GM21526 (cell line): ENCODE results near the gene PTPRD.

ENCODE experiments used
- ATAC-seq: cut with Tn5 transposase; IDR thresholded peaks from one replicate; pipeline ENCODE4 v1.9.1; 2021; ENCODE audit warnings: moderate library complexity; ENCODE audit not compliant: unreplicated experiment, low FRiP score

Gene PTPRD

GRCh38 chr9:9246726-9247125 lies 1366.1 kb downstream of the PTPRD start:
- ATAC-seq, result no peak

- ATAC-seq, result no peak
These were observed 1380.9 kb downstream of the PTPRD start for GRCh38 chr9:9231946-9232345.

GRCh38 chr9:9229269-9229668 lies 1383.5 kb downstream of the PTPRD start:
- no peak for ATAC-seq

GRCh38 chr9:9223175-9223574 lies 1389.6 kb downstream of the PTPRD start:
- no peak for ATAC-seq

GRCh38 chr9:9222730-9223129 lies 1390.1 kb downstream of the PTPRD start:
- no peak for ATAC-seq

- ATAC-seq, result no peak
These were observed 1395.9 kb downstream of the PTPRD start for GRCh38 chr9:9216934-9217333.

GRCh38 chr9:9215050-9215449 lies 1397.8 kb downstream of the PTPRD start:
- ATAC-seq, result no peak

- no peak for ATAC-seq
These were observed 1398.7 kb downstream of the PTPRD start for GRCh38 chr9:9214066-9214465.

- ATAC-seq, result no peak
These were observed 1399.8 kb downstream of the PTPRD start for GRCh38 chr9:9212963-9213362.

GRCh38 chr9:9202276-9202675 lies 1410.5 kb downstream of the PTPRD start:
- ATAC-seq, result no peak

- ATAC-seq, result no peak
These were observed 1426.7 kb downstream of the PTPRD start for GRCh38 chr9:9186086-9186485.

- no peak for ATAC-seq
These were observed 1430.4 kb downstream of the PTPRD start for GRCh38 chr9:9182431-9182830.

GRCh38 chr9:9177081-9177480 lies 1435.7 kb downstream of the PTPRD start:
- no peak for ATAC-seq

- ATAC-seq, result no peak
These were observed 1438.4 kb downstream of the PTPRD start for GRCh38 chr9:9174358-9174757.

- ATAC-seq, result no peak
These were observed 1439.5 kb downstream of the PTPRD start for GRCh38 chr9:9173264-9173663.

- ATAC-seq, result no peak
These were observed 1442.2 kb downstream of the PTPRD start for GRCh38 chr9:9170439-9171134.

- no peak for ATAC-seq
These were observed 1470.8 kb downstream of the PTPRD start for GRCh38 chr9:9142001-9142400.

GRCh38 chr9:9133526-9133925 lies 1479.3 kb downstream of the PTPRD start:
- no peak for ATAC-seq

GRCh38 chr9:9124616-9125015 lies 1488.2 kb downstream of the PTPRD start:
- ATAC-seq, result no peak

GRCh38 chr9:9122230-9122875 lies 1490.4 kb downstream of the PTPRD start:
- ATAC-seq, result no peak

GRCh38 chr9:9117866-9118265 lies 1494.9 kb downstream of the PTPRD start:
- no peak for ATAC-seq

- ATAC-seq, result no peak
These were observed 1500.6 kb downstream of the PTPRD start for GRCh38 chr9:9112001-9112720.
